Aortic smooth muscle cell (primary cell): ENCODE data around the gene FRMPD3. TPM values are rescaled to one million over a fixed set of nuclear protein-coding genes. Genes with fewer than 3 reads are reported as not detected.

ENCODE experiments used
- total RNA-seq: library from RNA; depleted of rRNA; stranded (reverse); fragments of >200 nt; gene quantifications from 2 replicates; pipeline ENCODE4 v1.2.3, GENCODE V29; 2014

The FRMPD3 gene
- not detected in 2 replicates for total RNA-seq

GRCh38 chrX:107448998-107449835, at the start of gene FRMPD3:
Gene FRMPD3, plus strand, starts transcription at chrX:107449652. Its CDS starts 76,937 bp downstream, at chrX:107526589.

Other genes starting within 250 kb of the FRMPD3 start
- gene NUP62CL, start 243.2 kb upstream of the FRMPD3 start, total RNA-seq, result not detected in 2 replicates
- gene DNAAF6, start 243.0 kb upstream of the FRMPD3 start, total RNA-seq, result not detected in 2 replicates
- 23.3 and 26.4 TPM in 2 replicates for gene PRPS1, start 178.9 kb downstream of the FRMPD3 start, total RNA-seq